ENCODE data around the gene COL17A1. TPM values are rescaled to one million over a fixed set of nuclear protein-coding genes. Genes with fewer than 3 reads are reported as not detected.
A peak's percentile ranks its signal among the peaks of the same experiment; 100 is the strongest.

Gene COL17A1
- total and polyA plus RNA-seq, 9 of the 15 experiments (the other 6 are each of a cell fraction or from before 2014, with no cell fraction given) = not detected

DNA sequence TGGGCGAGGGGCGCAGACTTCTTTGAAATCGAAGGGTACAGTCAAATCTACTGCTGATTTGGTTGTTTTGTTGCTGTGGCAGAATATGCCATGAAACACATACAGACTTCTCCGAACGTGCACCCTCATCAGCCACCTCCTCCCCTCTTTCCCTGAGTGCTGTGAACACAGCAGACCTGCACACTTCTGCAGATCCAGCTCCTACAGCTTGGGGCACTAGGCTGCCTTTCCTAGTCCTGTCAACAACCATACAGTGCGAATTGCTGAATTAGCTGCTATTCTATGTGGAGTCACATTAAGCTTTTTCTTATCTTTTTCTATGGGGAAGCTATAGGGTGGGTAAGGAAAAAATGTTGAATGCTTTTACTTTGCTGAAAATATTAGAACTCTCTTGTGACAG, 57.5 kb downstream of the COL17A1 start:
- peak; percentile 82 for ATAC-seq
- H3K27me3 ChIP-seq (ENCODE audit: control insufficient read depth in 2 of 2, insufficient read depth in 2 of 2, low read length in 2 of 2) = no peaks in the 10 kb centered on the region
- no peaks in the 10 kb centered on the region for H3K9me1 ChIP-seq (ENCODE audit: control insufficient read depth, insufficient read depth, low read length)
- BruUV-seq (replicated peaks) = no TSS peak
- in situ Hi-C loops (cut with MboI) = no loop called here
- POLR2A ChIA-PET = no interaction called here
- WGBS (ENCODE audit: insufficient coverage, low coverage, missing lambda C conversion rate) = 82% methylated on average over 6 of the region's 6 CpGs
- H3K4me1 ChIP-seq (replicated peaks in 1 of 2; ENCODE audit: control insufficient read depth in 2 of 2, insufficient read depth in 2 of 2, low read length in 2 of 2) = no peaks in the 10 kb centered on the region
- no peaks in the 10 kb centered on the region for H3K79me2 ChIP-seq (ENCODE audit: control insufficient read depth, insufficient read depth, low read length)
- no peak overlapping the region for H3K27ac ChIP-seq (ENCODE audit: extremely low read depth, low read depth, low read length)
- peak in 1 of 4 experiments; percentile 9 for DNase-seq (ENCODE audit: extremely low read depth in 1 of 4, low spot score in 3 of 4)
- no peaks in the 10 kb centered on the region for H3K9me3 ChIP-seq (replicated peaks; ENCODE audit: control insufficient read depth, insufficient read depth, low read depth, low read length)
- TF ChIP-seq MYC (IDR thresholded peaks at IDR 0.05; ENCODE audit: low read depth, low read length) (no peak), MYC (CRISPR knock-in tag; IDR thresholded peaks at IDR 0.05; ENCODE audit: borderline replicate concordance, low read depth) (no peak)
- TF ChIP-seq, protein P1, sequence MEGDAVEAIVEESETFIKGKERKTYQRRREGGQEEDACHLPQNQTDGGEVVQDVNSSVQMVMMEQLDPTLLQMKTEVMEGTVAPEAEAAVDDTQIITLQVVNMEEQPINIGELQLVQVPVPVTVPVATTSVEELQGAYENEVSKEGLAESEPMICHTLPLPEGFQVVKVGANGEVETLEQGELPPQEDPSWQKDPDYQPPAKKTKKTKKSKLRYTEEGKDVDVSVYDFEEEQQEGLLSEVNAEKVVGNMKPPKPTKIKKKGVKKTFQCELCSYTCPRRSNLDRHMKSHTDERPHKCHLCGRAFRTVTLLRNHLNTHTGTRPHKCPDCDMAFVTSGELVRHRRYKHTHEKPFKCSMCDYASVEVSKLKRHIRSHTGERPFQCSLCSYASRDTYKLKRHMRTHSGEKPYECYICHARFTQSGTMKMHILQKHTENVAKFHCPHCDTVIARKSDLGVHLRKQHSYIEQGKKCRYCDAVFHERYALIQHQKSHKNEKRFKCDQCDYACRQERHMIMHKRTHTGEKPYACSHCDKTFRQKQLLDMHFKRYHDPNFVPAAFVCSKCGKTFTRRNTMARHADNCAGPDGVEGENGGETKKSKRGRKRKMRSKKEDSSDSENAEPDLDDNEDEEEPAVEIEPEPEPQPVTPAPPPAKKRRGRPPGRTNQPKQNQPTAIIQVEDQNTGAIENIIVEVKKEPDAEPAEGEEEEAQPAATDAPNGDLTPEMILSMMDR (IDR thresholded peaks at IDR 0.05 in 2 of 3, conservative IDR thresholded peaks at IDR 0.05 in 1 of 3; ENCODE audit: insufficient read depth in 2 of 3, low read depth in 1 of 3, low read length in 3 of 3) = peak in 2 of 3 experiments; percentile 9 to 34; a peak in 1 of 6 replicates
- no peak overlapping the region for H3K4me3 ChIP-seq
- no peaks in the 10 kb centered on the region; the same call in 1 of the 2 replicates for H4K20me1 ChIP-seq (replicated peaks; ENCODE audit: control insufficient read depth, insufficient read depth, low read length)
- intact Hi-C loops (cut with micrococcal nuclease) = no loop called here
- no peak overlapping the region for H2AFZ ChIP-seq (ENCODE audit: low read depth, low read length)
- H3K36me3 ChIP-seq (ENCODE audit: control insufficient read depth, insufficient read depth, low read length) = peaks cover 56% of the 10 kb centered on the region; the same call in 2 of the 3 replicates
- CTCF ChIA-PET (ENCODE audit: low intra/inter-chr PET ratio) = no interaction called here
- H3K9ac ChIP-seq (ENCODE audit: insufficient read depth in 1 of 2, low read depth in 2 of 2, low read length in 2 of 2) = no peak overlapping the region
- no peak overlapping the region for H3K4me2 ChIP-seq (ENCODE audit: insufficient read depth, low read length)
- no peak for FAIRE-seq

DNA sequence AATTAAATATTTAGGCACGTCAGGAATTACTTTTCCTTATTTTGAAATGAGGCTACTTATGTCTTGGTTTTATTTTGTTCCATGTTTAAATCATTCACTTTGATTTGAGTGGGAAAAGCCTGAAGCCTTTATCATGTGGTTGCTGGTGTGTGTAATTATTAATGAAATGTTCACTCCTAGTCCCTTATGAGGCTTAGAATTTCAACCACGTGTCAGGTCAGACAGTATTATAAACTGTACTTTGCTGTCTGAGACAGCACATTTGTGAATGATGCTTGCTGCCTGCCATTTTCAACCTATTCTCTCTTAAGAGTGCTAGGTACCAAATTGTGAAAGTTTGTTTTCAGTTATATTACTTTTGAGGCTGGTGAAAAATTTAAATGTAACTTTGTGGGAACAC, 58.9 kb downstream of the COL17A1 start:
- H4K20me1 ChIP-seq (replicated peaks; ENCODE audit: control insufficient read depth, insufficient read depth, low read length) = no peaks in the 10 kb centered on the region; the same call in 1 of the 2 replicates
- H3K79me2 ChIP-seq (ENCODE audit: control insufficient read depth, insufficient read depth, low read length) = no peaks in the 10 kb centered on the region
- ChIA-PET CTCF (ENCODE audit: low intra/inter-chr PET ratio) (no interaction called here), POLR2A (no interaction called here)
- H3K4me1 ChIP-seq (replicated peaks in 1 of 2; ENCODE audit: control insufficient read depth in 2 of 2, insufficient read depth in 2 of 2, low read length in 2 of 2) = no peaks in the 10 kb centered on the region
- H3K36me3 ChIP-seq (ENCODE audit: control insufficient read depth, insufficient read depth, low read length) = peaks cover 66% of the 10 kb centered on the region; the same call in 2 of the 3 replicates
- FAIRE-seq (no peak), ATAC-seq (no peak), DNase-seq (ENCODE audit: extremely low read depth in 1 of 4, low spot score in 3 of 4) (no peak)
- 90% methylated on average over 2 of the region's 2 CpGs for WGBS (ENCODE audit: insufficient coverage, low coverage, missing lambda C conversion rate)
- no peak overlapping the region for H3K4me2 ChIP-seq (ENCODE audit: insufficient read depth, low read length)
- no peak overlapping the region for H3K9ac ChIP-seq (ENCODE audit: insufficient read depth in 1 of 2, low read depth in 2 of 2, low read length in 2 of 2)
- no peaks in the 10 kb centered on the region for H3K27me3 ChIP-seq (ENCODE audit: control insufficient read depth in 2 of 2, insufficient read depth in 2 of 2, low read length in 2 of 2)
- H3K4me3 ChIP-seq = no peak overlapping the region
- no peaks in the 10 kb centered on the region for H3K9me1 ChIP-seq (ENCODE audit: control insufficient read depth, insufficient read depth, low read length)
- H3K9me3 ChIP-seq (replicated peaks; ENCODE audit: control insufficient read depth, insufficient read depth, low read depth, low read length) = no peaks in the 10 kb centered on the region
- intact Hi-C loops (cut with micrococcal nuclease) = no loop called here
- H3K27ac ChIP-seq (ENCODE audit: extremely low read depth, low read depth, low read length) = no peak overlapping the region
- no peak overlapping the region for H2AFZ ChIP-seq (ENCODE audit: low read depth, low read length)
- in situ Hi-C loops (cut with MboI) = no loop called here
- BruUV-seq (replicated peaks) = no TSS peak
- TF ChIP-seq, protein P2, sequence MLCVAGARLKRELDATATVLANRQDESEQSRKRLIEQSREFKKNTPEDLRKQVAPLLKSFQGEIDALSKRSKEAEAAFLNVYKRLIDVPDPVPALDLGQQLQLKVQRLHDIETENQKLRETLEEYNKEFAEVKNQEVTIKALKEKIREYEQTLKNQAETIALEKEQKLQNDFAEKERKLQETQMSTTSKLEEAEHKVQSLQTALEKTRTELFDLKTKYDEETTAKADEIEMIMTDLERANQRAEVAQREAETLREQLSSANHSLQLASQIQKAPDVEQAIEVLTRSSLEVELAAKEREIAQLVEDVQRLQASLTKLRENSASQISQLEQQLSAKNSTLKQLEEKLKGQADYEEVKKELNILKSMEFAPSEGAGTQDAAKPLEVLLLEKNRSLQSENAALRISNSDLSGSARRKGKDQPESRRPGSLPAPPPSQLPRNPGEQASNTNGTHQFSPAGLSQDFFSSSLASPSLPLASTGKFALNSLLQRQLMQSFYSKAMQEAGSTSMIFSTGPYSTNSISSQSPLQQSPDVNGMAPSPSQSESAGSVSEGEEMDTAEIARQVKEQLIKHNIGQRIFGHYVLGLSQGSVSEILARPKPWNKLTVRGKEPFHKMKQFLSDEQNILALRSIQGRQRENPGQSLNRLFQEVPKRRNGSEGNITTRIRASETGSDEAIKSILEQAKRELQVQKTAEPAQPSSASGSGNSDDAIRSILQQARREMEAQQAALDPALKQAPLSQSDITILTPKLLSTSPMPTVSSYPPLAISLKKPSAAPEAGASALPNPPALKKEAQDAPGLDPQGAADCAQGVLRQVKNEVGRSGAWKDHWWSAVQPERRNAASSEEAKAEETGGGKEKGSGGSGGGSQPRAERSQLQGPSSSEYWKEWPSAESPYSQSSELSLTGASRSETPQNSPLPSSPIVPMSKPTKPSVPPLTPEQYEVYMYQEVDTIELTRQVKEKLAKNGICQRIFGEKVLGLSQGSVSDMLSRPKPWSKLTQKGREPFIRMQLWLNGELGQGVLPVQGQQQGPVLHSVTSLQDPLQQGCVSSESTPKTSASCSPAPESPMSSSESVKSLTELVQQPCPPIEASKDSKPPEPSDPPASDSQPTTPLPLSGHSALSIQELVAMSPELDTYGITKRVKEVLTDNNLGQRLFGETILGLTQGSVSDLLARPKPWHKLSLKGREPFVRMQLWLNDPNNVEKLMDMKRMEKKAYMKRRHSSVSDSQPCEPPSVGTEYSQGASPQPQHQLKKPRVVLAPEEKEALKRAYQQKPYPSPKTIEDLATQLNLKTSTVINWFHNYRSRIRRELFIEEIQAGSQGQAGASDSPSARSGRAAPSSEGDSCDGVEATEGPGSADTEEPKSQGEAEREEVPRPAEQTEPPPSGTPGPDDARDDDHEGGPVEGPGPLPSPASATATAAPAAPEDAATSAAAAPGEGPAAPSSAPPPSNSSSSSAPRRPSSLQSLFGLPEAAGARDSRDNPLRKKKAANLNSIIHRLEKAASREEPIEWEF (CRISPR knock-in tag; IDR thresholded peaks at IDR 0.05) = no peak
- TF ChIP-seq HNRNPK (IDR thresholded peaks at IDR 0.05; ENCODE audit: low read depth, low read length, poor library complexity, severe bottlenecking) (no peak), MBD2 (IDR thresholded peaks at IDR 0.05; ENCODE audit: borderline replicate concordance, low read depth) (no peak), SIX5 (IDR thresholded peaks at IDR 0.05; ENCODE audit: borderline replicate concordance in 1 of 2, insufficient read depth in 1 of 2, low read depth in 1 of 2, low read length in 2 of 2) (no peak), SRSF1 (IDR thresholded peaks at IDR 0.05; ENCODE audit: low read depth, low read length) (no peak)
